HG03097 (cell line): ENCODE measurements around the gene AFF3.

Experiments used
- ATAC-seq: cut with Tn5 transposase; IDR thresholded peaks from one replicate; pipeline ENCODE4 v1.9.1; 2021; ENCODE audit not compliant: unreplicated experiment, low FRiP score

The AFF3 gene

DNA sequence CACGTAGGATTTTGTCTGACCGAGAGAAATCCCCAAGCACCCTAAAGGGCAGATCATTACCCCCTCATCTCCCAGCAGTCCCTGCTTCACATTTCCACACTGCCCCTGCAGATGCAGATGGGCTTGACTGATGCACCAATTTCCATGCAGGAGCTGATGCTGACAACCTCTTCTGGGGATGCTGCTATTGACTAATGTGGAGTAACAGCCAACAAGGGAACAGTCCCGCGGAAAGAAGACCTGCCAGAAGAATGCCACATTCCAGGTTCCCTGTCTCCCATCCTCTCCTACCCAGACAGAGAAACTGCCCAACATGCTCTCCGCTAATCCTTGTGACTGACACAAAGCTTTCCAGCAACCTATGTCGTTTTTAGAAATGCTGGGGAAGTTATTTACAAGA is 91.7 kb downstream of the AFF3 start:
- ATAC-seq = no peak

GRCh38 chr2:100046961-100047947 is 95.1 kb downstream of the AFF3 start:
- no peak for ATAC-seq

DNA sequence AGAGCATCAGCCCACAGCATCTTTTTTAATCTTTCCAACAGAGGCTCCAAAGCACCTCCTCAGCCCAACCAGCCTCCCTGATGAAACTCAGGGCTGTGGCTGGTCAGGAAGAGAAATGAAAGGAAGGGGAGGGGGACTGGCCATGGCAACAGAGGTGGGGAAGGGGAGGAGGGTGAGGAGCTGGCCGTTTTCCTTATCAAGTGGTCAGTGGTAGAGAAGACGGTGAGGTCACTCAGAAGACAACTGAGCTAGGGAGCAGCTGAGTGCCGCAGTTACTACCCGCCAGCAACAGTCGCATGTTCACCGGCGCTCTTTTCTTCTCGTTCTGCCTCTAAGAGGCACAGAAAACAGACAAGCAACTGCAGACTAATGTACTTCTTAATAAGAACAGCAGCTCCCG is 97.4 kb downstream of the AFF3 start:
- no peak for ATAC-seq

- ATAC-seq = no peak
Measured at GRCh38 chr2:100043891-100044255, 98.5 kb downstream of the AFF3 start.

- no peak for ATAC-seq
Measured at GRCh38 chr2:100043081-100043890, 99.1 kb downstream of the AFF3 start.

DNA sequence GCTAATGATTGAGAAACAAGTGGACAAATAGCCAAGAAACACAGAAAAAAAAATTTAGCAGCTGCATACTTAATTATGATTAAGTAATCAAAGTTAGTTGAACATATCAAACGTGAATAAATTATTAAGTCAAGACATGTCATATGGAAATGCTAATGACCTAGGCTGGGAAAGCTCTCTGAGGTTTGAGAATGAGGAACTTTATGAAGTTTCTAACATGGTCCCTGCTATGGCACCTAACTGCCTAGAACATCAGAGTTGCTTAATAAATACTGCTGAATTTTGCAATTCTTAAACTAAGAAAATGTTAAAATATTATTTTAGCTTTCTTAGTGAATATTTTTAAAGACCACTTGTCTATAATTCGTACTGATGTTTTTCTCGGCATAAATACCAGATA is 99.8 kb downstream of the AFF3 start:
- no peak for ATAC-seq

- ATAC-seq = no peak
Measured at GRCh38 chr2:100041946-100042345, 100.4 kb downstream of the AFF3 start.

- ATAC-seq = no peak
Measured at GRCh38 chr2:100041385-100041784, 101.0 kb downstream of the AFF3 start.

GRCh38 chr2:100040906-100041305 is 101.5 kb downstream of the AFF3 start:
- ATAC-seq = no peak

DNA sequence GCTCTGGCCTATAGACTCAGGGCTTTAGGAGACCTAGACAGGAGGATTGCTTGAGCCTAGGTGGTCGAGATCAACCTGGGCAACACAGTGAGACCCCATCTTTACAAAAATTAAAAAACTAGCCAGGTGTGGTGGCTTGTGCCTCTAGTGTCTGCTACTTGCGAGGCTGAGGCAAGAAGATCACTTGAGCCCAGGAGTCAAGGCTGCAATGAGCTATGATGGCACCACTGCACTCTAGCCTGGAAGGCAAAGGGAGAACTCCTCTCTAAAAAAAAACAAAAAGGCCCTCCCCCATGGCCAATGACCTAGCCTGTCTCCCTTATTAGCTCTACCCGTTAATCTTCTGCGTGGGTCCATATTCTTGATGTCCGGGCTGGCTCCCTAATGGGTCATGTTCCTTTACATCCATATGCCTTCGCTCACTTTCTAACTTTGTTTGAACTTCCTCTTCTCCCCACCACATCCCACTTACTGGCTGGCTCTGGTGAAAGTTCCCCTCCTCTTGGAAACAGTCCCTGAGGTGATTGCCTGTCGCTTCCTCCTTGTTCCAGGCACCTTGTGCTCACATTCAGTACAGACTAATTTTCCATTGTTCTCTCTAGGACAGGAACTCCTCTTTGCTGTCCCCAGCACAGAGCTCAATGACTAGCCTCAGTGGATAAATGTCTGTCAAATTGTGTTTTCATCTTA is 103.0 kb downstream of the AFF3 start:
- no peak for ATAC-seq

DNA sequence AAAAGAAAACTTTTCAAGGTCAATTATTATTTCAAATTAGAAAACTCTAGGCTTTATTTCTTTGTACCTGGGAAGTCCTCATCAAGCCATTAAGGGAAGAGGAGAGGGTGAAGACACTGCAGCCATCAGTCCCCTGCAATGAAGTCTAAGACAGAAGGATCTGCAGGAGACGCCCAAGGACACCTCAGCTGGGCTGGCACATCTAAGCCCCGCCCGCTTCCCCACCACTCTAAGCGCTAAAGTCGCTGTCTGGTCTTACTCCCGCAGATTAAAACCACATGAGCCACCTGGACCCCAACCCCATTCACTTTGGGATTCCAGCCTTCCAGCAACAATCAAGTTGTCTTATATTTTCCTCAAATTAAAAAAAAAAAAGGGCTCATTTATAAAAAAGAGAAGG is 104.4 kb downstream of the AFF3 start:
- no peak for ATAC-seq

- no peak for ATAC-seq
Measured at GRCh38 chr2:100036793-100037192, 105.6 kb downstream of the AFF3 start.

DNA sequence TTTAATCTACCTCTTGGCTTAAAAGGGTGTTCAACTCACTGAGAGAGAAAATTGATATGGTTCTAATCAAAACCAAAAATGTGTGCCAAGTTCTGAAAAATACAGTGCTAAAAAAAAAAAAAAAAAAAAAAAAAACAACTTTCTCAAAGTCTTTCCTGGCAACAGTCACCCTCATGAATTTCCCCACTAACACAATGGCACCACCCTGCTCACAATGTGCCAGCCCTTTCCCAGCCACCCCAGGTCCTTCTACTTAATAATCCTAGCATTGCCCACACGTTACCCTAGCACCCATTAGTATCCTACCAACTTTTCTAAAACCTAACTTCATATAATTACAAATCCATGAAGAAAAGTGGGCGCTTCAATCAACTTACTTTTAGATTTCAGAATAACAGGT is 106.4 kb downstream of the AFF3 start:
- no peak for ATAC-seq

DNA sequence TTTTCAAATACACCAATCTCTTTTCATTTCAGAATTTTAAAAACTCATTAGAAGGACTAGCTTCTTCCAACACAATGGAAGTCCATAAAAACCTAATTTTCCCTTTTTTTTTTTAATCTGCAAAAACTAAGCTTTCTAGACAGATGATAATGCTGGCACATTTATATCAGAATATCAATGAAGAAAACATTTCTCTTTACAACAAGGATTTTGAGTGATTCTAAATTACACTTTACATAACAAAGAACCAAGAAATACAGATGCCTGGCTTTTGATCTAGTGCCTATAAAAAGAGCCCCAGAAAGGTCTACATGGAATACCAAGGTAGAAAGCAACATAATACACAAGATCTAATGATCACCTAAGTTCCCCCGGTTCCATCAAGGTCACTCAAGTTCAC is 108.0 kb downstream of the AFF3 start:
- ATAC-seq = no peak

GRCh38 chr2:100033976-100034375 is 108.4 kb downstream of the AFF3 start:
- ATAC-seq = no peak

- ATAC-seq = no peak
Measured at GRCh38 chr2:100031604-100032003, 110.8 kb downstream of the AFF3 start.

GRCh38 chr2:100029460-100029859 is 112.9 kb downstream of the AFF3 start:
- ATAC-seq = no peak

GRCh38 chr2:100021791-100022340 is 120.5 kb downstream of the AFF3 start:
- no peak for ATAC-seq

GRCh38 chr2:100019499-100019898 is 122.9 kb downstream of the AFF3 start:
- ATAC-seq = no peak

DNA sequence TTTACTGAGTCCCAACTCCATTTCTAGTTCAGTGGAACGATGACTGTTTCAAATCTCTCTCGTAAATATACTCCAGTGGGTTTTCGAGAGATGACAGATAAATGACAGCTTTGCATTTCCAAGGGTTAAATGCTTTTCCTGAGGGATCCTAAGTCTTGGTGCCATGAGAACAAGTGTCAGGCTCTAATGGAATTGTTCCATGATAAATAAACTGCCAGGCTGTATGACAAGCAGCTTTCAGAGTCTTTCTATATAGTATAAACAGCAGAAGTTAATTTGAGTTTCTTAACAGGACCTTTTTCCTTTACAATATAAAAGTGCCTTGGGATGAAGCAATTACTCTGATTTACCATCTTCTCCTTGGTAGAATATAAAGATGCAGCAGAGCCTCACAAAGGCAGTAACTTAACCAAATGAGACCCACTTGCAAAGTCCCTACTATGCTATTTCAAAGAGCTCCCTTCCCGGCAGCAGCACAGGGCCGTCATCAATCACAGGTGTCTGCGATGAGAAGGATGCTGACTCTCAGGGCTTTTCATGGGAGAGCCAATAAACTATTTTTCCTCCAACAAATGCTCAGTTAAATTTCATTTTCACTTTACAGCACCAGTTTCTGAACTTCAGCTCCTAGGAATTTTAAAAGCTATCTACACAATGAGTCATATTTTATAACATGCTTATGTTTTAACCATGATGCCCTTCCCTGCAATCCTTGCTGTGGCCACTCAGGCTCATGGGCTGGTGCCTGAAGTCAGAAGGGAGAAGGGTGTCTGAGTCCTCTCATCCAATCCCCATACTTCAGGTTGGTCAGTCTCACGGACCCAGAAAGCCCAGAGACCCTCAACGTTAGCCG is 123.8 kb downstream of the AFF3 start:
- no peak for ATAC-seq
